Activated naive CD4-positive, alpha-beta T cell treated with anti-CD3 and anti-CD28 coated beads, Interleukin-2, amount 50 U/mL, for 16 hours (primary cell): ENCODE results near the gene ZNF467.

Experiments used
- DNase-seq: peaks from one replicate; pipeline ENCODE4 v3.0.0-alpha.2; 2020

ZNF467 gene

DNA sequence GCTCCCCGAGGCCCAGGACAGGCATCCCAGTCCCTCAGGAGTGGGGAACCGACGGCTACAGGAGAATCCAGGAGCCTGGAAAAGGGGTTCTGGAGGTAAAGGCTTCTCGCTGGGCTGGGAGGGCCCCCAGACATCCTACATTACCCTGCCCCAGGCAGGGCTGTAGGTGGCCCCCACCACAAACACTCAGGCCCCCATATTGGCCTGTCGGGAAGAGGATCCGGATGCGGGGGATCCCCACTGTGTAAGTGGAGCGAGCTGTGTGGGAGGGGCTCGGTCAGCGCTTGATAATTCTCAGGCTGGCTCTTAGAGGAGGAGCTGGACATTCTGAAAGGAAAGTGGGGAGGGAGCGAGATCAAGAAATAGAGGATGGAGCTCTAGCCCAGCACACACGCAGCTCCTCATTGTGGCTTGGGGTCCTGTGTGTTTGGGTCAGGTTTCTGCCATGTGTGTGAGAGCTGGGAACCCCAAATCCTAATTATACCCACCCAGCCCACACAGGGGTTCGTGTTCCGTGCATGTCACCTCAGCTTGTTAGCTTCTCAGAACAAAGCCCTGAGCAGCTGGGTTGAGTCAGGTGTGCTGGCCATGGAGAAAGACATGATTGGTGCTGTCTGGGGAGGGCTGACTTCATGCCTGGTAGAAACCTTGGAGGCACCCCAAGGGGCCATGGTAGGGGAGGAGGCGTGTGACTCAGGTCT lies 49.4 kb downstream of the ZNF467 start:
- no peak for DNase-seq

DNA sequence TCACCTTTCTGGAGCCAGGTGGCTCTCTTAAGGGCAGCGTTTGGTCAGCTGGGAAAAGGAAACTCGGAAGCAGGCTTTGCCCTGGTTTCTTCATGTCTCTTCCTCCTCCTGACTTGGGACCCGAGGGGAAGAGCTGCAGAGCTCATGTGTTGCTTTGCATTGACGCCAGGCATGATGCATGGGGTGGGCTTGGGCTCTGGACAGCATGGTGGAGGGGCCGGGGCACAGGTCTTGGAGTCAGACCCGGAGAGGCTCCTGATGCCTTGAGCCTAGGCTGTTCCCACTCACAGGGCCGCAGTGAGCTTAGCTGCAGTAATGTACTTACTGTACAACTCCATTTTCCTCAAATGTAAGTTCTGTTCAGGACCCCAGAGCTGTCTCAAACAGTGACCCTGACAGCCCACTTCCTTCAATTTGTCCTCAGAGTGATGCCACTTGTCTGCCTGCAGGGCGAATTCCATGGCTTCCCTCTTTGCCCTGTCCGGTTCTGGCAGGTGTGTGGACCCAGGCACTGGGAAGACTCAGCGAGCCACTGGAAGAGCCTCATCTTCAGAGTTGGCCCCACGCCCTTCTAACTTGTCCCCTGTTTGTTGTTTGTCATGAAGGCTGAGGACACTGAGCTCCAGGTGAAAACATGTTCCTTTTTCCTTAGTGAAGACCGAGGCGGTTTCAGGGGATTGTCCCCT lies 50.2 kb downstream of the ZNF467 start:
- no peak for DNase-seq

DNA sequence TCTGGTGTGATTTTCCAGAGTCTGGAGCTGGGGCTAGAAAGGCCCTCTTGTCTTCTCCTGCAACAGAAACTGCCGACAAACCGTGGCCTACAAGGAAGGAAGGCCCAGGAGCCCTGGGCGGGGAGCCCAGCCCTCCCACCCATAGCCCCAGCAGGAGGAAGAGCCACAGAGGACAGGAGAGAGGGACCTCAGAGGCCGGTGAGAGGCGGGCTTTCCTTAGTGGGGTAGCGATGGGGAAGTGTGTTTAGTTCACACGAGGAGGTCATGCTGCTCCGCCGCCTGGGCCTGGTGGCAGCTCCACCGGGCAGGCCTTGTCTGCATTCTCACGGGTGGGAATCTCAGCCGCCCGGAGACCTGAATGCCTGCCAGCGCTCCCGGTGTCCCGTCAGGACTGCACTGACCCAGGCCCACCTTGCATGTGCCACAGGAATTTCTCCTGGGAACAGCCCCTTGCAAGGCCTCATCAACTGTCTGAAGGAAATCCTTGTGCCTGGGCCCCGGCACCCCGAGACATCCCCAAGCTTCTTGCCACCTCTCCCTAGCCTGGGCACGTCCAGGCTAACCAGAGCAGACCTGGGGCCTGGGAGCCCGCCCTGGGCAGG lies 50.9 kb downstream of the ZNF467 start:
- no peak for DNase-seq

DNA sequence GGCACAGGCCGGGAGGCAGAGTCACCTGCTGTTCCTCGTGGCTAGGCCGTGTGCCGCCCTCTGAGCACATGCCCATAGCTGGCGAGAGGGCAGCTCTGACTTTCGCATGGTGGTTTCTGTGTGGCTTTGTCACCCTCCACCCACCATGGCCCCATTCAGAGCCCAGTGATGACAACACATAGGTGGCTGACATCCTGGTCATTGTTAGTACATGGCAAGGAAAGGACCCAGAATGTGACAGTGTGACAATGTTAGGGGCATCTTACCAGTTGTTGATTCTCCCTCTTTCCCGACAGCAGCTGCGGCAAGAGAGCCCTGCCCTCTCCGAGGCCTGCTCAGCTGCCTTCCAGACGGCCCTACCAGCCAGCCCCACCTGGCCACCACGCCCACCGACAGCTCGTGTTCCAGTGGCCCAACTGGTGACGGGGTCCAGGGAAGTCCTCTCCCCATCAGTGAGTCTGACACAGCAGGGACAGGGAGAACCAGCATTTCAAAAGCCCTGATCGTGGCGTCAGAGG lies 52.2 kb downstream of the ZNF467 start:
- no peak for DNase-seq

- DNase-seq: no peak
These were observed 52.9 kb downstream of the ZNF467 start for GRCh38 chr7:149720372-149721083.

DNA sequence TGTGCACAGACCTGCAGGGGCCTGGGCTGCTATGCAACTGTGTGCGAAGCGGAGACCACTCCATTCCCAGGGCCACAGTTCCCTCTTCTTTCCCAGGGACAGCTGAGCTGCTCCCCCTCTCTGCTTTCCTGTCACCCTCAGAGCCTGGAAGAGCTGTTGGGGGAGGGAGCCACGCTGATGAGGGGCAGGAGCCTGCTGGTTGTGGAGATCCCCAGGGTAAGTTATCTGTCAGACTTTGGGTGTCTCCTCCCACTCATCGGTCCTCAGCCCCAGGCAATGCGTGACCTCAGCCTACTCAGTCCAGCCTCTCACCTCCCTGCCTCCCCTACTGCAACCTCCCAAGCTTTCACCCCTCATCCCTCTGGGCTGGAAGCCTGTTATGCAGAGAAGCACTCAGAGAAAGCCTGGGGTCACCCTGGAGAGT lies 53.5 kb downstream of the ZNF467 start:
- no peak for DNase-seq

DNA sequence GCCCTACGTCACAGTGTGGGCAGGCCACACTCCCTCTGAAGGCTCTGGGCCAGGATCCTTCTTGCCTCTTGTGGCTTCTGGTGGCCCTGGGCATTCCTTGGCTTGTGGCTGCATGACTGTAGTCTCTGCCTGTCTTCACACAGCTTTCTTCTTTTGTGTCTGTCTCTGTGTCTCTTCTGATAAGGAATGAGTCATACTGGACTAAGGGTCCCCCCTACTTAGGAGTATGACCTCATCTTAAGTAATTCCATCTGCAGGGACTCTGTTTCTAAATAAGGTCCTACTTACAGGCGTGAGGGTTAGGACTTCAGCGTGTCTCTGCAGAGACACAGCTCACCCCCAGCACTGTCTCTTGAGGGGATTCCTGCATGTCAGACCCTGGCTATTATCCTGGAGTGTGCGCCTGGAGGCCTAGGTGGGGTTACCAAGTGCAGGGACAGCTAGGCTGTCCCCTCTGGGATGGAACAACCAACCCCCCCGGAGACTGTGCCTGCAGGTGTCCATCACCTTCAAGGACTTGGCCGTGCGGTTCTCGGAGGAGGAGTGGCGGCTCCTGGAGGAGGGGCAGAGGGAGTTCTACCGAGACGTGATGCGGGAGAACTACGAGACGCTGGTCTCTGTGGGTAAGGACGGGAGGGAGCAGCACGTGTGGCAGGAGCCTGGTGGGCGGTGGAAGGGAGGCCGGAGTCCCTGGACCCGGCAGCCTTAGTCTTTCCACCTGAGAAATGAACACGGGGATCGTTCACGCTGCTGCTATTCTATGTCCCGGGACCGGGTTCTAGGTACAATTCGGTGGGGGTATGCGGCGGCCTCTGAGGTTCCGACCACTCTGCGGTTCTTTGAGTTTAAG lies 54.1 kb downstream of the ZNF467 start:
- DNase-seq: no peak

DNA sequence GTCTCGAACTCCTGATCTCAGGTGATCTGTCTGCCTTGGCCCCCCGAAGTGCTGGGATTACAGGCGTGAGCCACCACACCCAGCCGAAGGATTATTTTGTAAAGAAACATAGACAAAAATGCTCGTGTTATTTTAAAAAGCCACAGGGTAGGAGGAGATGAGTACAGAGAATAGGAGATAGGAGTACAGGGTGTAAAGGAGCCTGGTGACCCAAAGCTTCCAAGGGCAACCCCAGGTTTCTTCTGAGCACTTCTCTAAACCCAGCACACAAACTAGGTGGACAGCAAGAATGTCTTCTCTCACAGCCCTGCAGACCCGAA lies 54.7 kb downstream of the ZNF467 start:
- DNase-seq: no peak

GRCh38 chr7:149717481-149717880 lies 55.9 kb downstream of the ZNF467 start:
- no peak for DNase-seq

DNA sequence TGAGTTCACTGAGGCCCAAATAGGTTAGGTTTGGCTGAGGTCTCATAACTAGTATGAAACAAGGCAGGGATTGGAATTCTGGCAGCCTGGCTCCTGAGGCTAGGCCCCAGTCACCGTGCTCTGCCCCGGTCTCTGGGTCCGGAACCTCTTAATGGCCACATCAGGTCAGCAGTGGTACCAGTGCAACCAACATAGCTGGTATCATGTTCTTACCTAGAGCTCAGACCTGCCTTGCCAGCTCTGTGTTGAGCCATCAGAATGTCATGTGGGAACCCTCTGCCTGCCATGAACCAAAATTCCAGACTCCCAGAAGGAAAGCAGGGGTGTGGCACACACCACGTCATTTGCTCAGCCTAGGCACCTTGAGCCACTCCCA lies 56.5 kb downstream of the ZNF467 start:
- no peak for DNase-seq

GRCh38 chr7:149716007-149716931 lies 57.1 kb downstream of the ZNF467 start:
- no peak for DNase-seq

GRCh38 chr7:149715476-149715875 lies 57.9 kb downstream of the ZNF467 start:
- DNase-seq: peak; percentile 29

DNA sequence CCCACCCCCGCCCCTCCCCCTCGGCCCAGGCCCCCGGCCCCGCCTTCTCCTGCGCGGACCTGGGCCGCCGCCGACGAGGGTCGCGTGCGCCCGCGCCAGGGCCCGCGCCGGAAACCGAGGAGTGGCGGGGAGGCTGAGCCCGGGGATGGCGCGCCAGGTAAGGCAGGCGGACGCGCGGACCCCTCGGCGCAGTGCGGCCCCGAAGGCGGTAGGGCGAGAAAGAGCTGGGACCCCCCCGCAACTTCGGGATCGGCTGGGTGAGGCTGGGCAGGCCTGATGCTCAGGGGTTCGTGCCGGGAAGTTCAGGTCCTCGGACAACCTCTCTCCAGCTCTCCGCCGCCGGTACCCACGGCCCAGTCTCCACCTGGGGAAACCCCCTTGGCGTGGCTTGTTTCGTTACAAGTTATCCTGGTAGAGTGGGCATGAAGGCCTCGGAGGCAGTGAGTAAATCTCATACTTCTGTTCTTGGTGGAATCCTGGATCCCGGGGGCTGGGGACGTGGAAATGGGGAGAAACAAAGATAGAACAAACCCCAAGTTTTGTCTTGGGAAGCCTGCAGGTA lies 58.4 kb downstream of the ZNF467 start:
- DNase-seq: peak; percentile 47
